SK-N-SH treated with all-trans-retinoic acid at 6 μM for 48 hours (cell line): ENCODE data around the gene OR10K2.

Source experiments
- ATAC-seq: fragments of 200-7000 bp; cut with Tn5 transposase; 3 replicates; pipeline ENCODE4 v1.9.1; 2020; ENCODE audit warnings: mild to moderate bottlenecking, moderate library complexity
- ARNTL ChIP-seq: fragments of 450-650 bp; formaldehyde crosslinking; IDR thresholded peaks from 2 replicates; pipeline ENCODE4 v1.5.0; 2020; ENCODE audit warnings: low read depth, mild to moderate bottlenecking, moderate library complexity, borderline replicate concordance
- CREB5 ChIP-seq: fragments of 250-450 bp; sonication (Bioruptor Pico); IDR thresholded peaks from 2 replicates; pipeline ENCODE4 v1.5.1; 2020; ENCODE audit warnings: low read depth, mild to moderate bottlenecking, moderate library complexity
- CSDC2 ChIP-seq: fragments of 250-450 bp; sonication (Bioruptor Pico); IDR thresholded peaks from 2 replicates; pipeline ENCODE4 v1.5.0; 2020; ENCODE audit warnings: mild to moderate bottlenecking, moderate library complexity
- CSRNP3 ChIP-seq: fragments of 250-450 bp; sonication (Bioruptor Pico); IDR thresholded peaks from 2 replicates; pipeline ENCODE4 v1.5.1; 2021; ENCODE audit warnings: mild to moderate bottlenecking, moderate library complexity
- ESRRG ChIP-seq: fragments of 250-450 bp; sonication (Bioruptor Pico); IDR thresholded peaks from 2 replicates; pipeline ENCODE4 v1.6.1; 2021; ENCODE audit warnings: mild to moderate bottlenecking
- GLIS3 ChIP-seq: fragments of 250-450 bp; sonication (Bioruptor Pico); IDR thresholded peaks from 2 replicates; pipeline ENCODE4 v1.5.0; 2020; ENCODE audit warnings: mild to moderate bottlenecking, moderate library complexity
- ISL1 ChIP-seq: fragments of 250-450 bp; sonication (Bioruptor Pico); IDR thresholded peaks from 2 replicates; pipeline ENCODE4 v2.1.2; 2022; ENCODE audit warnings: mild to moderate bottlenecking, moderate library complexity
- OSR1 ChIP-seq: fragments of 250-450 bp; sonication (Bioruptor Pico); IDR thresholded peaks from 2 replicates; pipeline ENCODE4 v1.8.0; 2022; ENCODE audit warnings: moderate library complexity, mild to moderate bottlenecking, inconsistent platforms
- PATZ1 ChIP-seq: fragments of 250-450 bp; sonication (Bioruptor Pico); IDR thresholded peaks from 2 replicates; pipeline ENCODE4 v1.8.0; 2020; ENCODE audit warnings: mild to moderate bottlenecking, moderate library complexity, borderline replicate concordance
- POU6F1 ChIP-seq: fragments of 250-450 bp; sonication (Bioruptor Pico); IDR thresholded peaks from 2 replicates; pipeline ENCODE4 v1.8.0; 2021; ENCODE audit warnings: low read depth, mild to moderate bottlenecking, moderate library complexity, borderline replicate concordance
- PPARA ChIP-seq: fragments of 250-450 bp; sonication (Bioruptor Pico); IDR thresholded peaks from 2 replicates; pipeline ENCODE4 v1.5.0; 2020; ENCODE audit warnings: mild to moderate bottlenecking, borderline replicate concordance
- RARB ChIP-seq: fragments of 250-450 bp; sonication (Bioruptor Pico); IDR thresholded peaks from 2 replicates; pipeline ENCODE4 v1.8.0; 2021; ENCODE audit warnings: mild to moderate bottlenecking, moderate library complexity
- SNAI2 ChIP-seq: fragments of 250-450 bp; sonication (Bioruptor Pico); IDR thresholded peaks from 2 replicates; pipeline ENCODE4 v1.5.0; 2020; ENCODE audit warnings: mild to moderate bottlenecking, moderate library complexity
- TCF4 ChIP-seq: fragments of 250-450 bp; sonication (Bioruptor Pico); IDR thresholded peaks from 2 replicates; pipeline ENCODE4 v1.8.0; 2021; ENCODE audit warnings: mild to moderate bottlenecking, moderate library complexity, borderline replicate concordance
- TOX ChIP-seq: fragments of 250-450 bp; sonication (Bioruptor Pico); IDR thresholded peaks from 2 replicates; pipeline ENCODE4 v1.8.0; 2021; ENCODE audit warnings: mild to moderate bottlenecking, moderate library complexity, borderline replicate concordance
- ZC3H10 ChIP-seq: fragments of 250-450 bp; sonication (Bioruptor Pico); IDR thresholded peaks from 2 replicates; pipeline ENCODE4 v1.5.1; 2021; ENCODE audit warnings: mild to moderate bottlenecking, moderate library complexity
- ZFP3 ChIP-seq: fragments of 250-450 bp; sonication (Bioruptor Pico); IDR thresholded peaks from 2 replicates; pipeline ENCODE4 v1.5.0; 2020; ENCODE audit warnings: mild to moderate bottlenecking, moderate library complexity
- ZNF565 ChIP-seq: fragments of 450-650 bp; formaldehyde crosslinking; conservative IDR thresholded peaks from 2 replicates; pipeline ENCODE4 v1.5.0; 2020; ENCODE audit warnings: low read depth, mild to moderate bottlenecking, moderate library complexity
- ZNF70 ChIP-seq: fragments of 450-650 bp; formaldehyde crosslinking; IDR thresholded peaks from 2 replicates; pipeline ENCODE4 v1.5.0; 2020; ENCODE audit warnings: mild to moderate bottlenecking, moderate library complexity
- TF ChIP-seq, protein P1 (sequence below): fragments of 250-450 bp; sonication (Bioruptor Pico); IDR thresholded peaks from 2 replicates; pipeline ENCODE4 v1.5.0; 2020; ENCODE audit warnings: mild to moderate bottlenecking, moderate library complexity

Gene OR10K2

DNA sequence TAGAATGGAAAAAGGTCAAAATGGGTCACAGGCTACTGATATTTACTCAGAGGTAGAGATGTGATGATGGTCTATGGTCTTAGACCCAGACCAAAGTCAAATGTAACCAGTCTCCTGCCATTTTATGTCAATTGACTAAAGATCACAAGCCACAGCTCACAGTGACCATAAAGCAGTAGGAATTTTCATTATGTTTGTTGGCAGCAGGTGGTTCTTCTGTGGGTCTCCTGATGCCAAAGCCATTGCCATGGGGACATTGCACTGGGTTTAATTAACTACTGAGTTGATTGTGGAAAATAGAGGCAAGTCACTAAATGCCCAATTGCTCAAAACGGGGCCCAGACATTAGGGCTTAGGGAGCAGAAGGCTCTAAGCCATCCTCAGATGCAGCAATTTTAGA lies at the start of gene OR10K2:
Gene OR10K2 (minus strand): TSS at position 101 of the 400 bp plus-strand sequence. CDS start 5,371 bp downstream, outside the sequence.
- TF ChIP-seq ARNTL (CRISPR knock-in tag) = no peak
- TF ChIP-seq, all 23 proteins: peak for 0
- ATAC-seq = no peak

DNA sequence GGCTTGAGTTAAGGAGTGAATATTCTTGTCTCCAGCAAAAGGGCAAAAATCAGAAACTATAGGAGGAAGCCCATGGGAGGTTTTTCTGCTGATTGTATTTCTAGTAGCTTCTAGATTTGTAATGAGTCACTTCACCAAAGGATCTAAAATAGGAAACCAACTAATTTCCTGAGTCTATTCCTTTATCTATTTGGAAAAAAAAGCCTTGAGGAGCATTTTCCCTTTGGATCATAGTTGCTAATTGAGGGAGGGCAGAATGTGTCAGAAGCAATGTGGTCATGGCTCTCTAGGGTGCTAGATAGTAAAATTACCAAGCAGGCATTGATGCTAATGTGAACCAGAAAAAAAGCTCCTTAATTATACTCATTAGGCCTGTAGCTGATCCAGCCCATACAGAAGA lies 45.9 kb upstream of the OR10K2 start, which contains the start of gene OR10R2:
Gene OR10R2 (plus strand): TSS at position 301 of the 400 bp plus-strand sequence. CDS start 106 bp downstream, outside the sequence.
- ATAC-seq = no peak
- no peak for TF ChIP-seq OSR1 (CRISPR knock-in tag)
- no peak for TF ChIP-seq ISL1 (CRISPR knock-in tag)
- TF ChIP-seq RARB (CRISPR knock-in tag) = no peak
- TF ChIP-seq, protein P1, sequence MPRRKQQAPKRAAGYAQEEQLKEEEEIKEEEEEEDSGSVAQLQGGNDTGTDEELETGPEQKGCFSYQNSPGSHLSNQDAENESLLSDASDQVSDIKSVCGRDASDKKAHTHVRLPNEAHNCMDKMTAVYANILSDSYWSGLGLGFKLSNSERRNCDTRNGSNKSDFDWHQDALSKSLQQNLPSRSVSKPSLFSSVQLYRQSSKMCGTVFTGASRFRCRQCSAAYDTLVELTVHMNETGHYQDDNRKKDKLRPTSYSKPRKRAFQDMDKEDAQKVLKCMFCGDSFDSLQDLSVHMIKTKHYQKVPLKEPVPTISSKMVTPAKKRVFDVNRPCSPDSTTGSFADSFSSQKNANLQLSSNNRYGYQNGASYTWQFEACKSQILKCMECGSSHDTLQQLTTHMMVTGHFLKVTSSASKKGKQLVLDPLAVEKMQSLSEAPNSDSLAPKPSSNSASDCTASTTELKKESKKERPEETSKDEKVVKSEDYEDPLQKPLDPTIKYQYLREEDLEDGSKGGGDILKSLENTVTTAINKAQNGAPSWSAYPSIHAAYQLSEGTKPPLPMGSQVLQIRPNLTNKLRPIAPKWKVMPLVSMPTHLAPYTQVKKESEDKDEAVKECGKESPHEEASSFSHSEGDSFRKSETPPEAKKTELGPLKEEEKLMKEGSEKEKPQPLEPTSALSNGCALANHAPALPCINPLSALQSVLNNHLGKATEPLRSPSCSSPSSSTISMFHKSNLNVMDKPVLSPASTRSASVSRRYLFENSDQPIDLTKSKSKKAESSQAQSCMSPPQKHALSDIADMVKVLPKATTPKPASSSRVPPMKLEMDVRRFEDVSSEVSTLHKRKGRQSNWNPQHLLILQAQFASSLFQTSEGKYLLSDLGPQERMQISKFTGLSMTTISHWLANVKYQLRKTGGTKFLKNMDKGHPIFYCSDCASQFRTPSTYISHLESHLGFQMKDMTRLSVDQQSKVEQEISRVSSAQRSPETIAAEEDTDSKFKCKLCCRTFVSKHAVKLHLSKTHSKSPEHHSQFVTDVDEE (CRISPR knock-in tag) = no peak
- no peak for TF ChIP-seq CREB5
- TF ChIP-seq PPARA (CRISPR knock-in tag) = no peak
- TF ChIP-seq ZNF70 (CRISPR knock-in tag) = no peak
- TF ChIP-seq SNAI2 (CRISPR knock-in tag) = no peak
- no peak for TF ChIP-seq PATZ1 (CRISPR knock-in tag)
- TF ChIP-seq TOX (CRISPR knock-in tag) = no peak
- TF ChIP-seq TCF4 (CRISPR knock-in tag) = no peak
- TF ChIP-seq ZNF565 (CRISPR knock-in tag) = no peak
- no peak for TF ChIP-seq ESRRG (CRISPR knock-in tag)
- no peak for TF ChIP-seq CSDC2
- TF ChIP-seq GLIS3 (CRISPR knock-in tag) = no peak
- no peak for TF ChIP-seq ZC3H10 (CRISPR knock-in tag)

DNA sequence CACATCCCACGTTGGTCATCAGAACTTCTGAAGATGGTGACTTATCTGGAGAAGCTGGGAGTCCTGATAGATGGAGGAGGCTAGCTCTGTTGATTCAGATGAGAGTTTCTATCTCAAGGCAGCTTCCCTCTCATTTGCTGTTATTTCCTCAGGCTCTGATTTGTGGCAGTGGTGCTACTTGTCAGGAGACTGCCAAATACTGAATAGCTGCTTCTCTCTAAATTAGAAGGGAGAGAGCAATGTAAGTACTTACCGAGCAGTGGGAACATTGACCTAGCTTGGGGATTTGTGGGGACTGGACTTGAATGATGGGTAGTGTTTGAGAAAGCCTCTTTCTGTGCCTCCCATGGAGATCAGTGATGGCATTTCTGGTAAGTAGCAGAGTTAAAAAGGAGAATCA lies 35.5 kb upstream of the OR10K2 start, which contains the start of gene OR10K1:
Gene OR10K1 (plus strand): TSS at position 301 of the 400 bp plus-strand sequence. CDS start 3,728 bp downstream, outside the sequence.
- TF ChIP-seq POU6F1 (CRISPR knock-in tag) (no peak), GLIS3 (CRISPR knock-in tag) (no peak)

GRCh38 chr1:158458263-158458662 lies 32.2 kb upstream of the OR10K2 start:
- ATAC-seq = no peak
- TF ChIP-seq ZC3H10 (CRISPR knock-in tag) (no peak), CSRNP3 (no peak), ZFP3 (CRISPR knock-in tag) (no peak), PATZ1 (CRISPR knock-in tag) (peak; percentile 75; the same call in 1 of the 2 replicates), ZNF70 (CRISPR knock-in tag) (no peak)

More for the DNA sequence above, 35.5 kb upstream of the OR10K2 start, which contains the start of gene OR10K1:
- ATAC-seq = no peak
